Calu3 (cell line): Measurements from ENCODE around the gene BCL3. TPM values are rescaled to one million over a fixed set of nuclear protein-coding genes. Genes with fewer than 3 reads are reported as not detected.

Experiments used
- BruUV-seq: library from RNA; stranded (reverse); fragments of 400-500 nt; replicated peaks from 2 replicates; lab custom pipeline; 2021; lab: Mats Ljungman, UMichigan
- CTCF ChIA-PET: fragments of 300-600 bp; sonication (Branson Sonifier 250); formaldehyde crosslinking; loops from one replicate; lab custom pipeline; 2022; ENCODE audit warnings: antibody characterized with exemption; lab: Charles Lee
- DNase-seq: peaks from one replicate; pipeline ENCODE4 v3.0.0; 2022
- H3K27ac Mint-ChIP-seq: one replicate; pipeline ENCODE4 v1.8.0; 2022; ENCODE audit warnings: mixed read lengths; ENCODE audit not compliant: unreplicated experiment
- H3K27me3 Mint-ChIP-seq: one replicate; pipeline ENCODE4 v1.8.0; 2022; ENCODE audit warnings: mixed read lengths; ENCODE audit not compliant: unreplicated experiment
- H3K36me3 Mint-ChIP-seq: one replicate; pipeline ENCODE4 v1.8.0; 2022; ENCODE audit warnings: mild to moderate bottlenecking, moderate library complexity, mixed read lengths; ENCODE audit not compliant: insufficient read depth, unreplicated experiment
- H3K4me1 Mint-ChIP-seq: one replicate; pipeline ENCODE4 v1.8.0; 2022; ENCODE audit warnings: mild to moderate bottlenecking, low read depth, mixed read lengths; ENCODE audit not compliant: unreplicated experiment
- H3K4me3 Mint-ChIP-seq: one replicate; pipeline ENCODE4 v1.8.0; 2022; ENCODE audit warnings: mild to moderate bottlenecking, low read depth, moderate library complexity, mixed read lengths; ENCODE audit not compliant: unreplicated experiment
- H3K9me3 Mint-ChIP-seq: one replicate; pipeline ENCODE4 v1.8.0; 2022; ENCODE audit warnings: low read depth, mixed read lengths; ENCODE audit not compliant: unreplicated experiment
- intact Hi-C: fragments of 100-400 bp; cut with micrococcal nuclease; formaldehyde crosslinking; loops from one replicate; pipeline ENCODE4 v1.10.0; 2022; ENCODE audit not compliant: unreplicated experiment
- total RNA-seq: library from RNA; stranded (reverse); gene quantifications from 2 replicates; pipeline ENCODE4 v1.2.3, GENCODE V29; 2022
- TF ChIP-seq, protein P1 (sequence below): fragments of 200-600 bp; IDR thresholded peaks from one replicate; pipeline ENCODE4 v1.8.0; 2022; ENCODE audit warnings: antibody characterized with exemption; ENCODE audit not compliant: unreplicated experiment

The BCL3 gene
- total RNA-seq, 1 experiment from 2014 or later = 37.7 TPM

GRCh38 chr19:44754750-44755080 is 6.2 kb downstream of the BCL3 start:
- TF ChIP-seq, protein P1, sequence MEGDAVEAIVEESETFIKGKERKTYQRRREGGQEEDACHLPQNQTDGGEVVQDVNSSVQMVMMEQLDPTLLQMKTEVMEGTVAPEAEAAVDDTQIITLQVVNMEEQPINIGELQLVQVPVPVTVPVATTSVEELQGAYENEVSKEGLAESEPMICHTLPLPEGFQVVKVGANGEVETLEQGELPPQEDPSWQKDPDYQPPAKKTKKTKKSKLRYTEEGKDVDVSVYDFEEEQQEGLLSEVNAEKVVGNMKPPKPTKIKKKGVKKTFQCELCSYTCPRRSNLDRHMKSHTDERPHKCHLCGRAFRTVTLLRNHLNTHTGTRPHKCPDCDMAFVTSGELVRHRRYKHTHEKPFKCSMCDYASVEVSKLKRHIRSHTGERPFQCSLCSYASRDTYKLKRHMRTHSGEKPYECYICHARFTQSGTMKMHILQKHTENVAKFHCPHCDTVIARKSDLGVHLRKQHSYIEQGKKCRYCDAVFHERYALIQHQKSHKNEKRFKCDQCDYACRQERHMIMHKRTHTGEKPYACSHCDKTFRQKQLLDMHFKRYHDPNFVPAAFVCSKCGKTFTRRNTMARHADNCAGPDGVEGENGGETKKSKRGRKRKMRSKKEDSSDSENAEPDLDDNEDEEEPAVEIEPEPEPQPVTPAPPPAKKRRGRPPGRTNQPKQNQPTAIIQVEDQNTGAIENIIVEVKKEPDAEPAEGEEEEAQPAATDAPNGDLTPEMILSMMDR = no peak
- CTCF ChIA-PET = interaction anchor here (2.2 to 3.1 kb wide), 2 partner anchors 16 to 30 kb away, joined by 20 to 26 read pairs; no protein-coding TSS in a partner anchor
- Mint-ChIP-seq H3K36me3 (peaks cover 88% of the 10 kb centered on the region), H3K4me3 (peak overlapping the region; percentile 67), H3K27ac (peak overlapping the region; percentile 93), H3K4me1 (peaks cover 54% of the 10 kb centered on the region), H3K27me3 (no peaks in the 10 kb centered on the region), H3K9me3 (no peaks in the 10 kb centered on the region)
- no peak for DNase-seq
- BruUV-seq = no TSS peak
- intact Hi-C loops = no loop called here

DNA sequence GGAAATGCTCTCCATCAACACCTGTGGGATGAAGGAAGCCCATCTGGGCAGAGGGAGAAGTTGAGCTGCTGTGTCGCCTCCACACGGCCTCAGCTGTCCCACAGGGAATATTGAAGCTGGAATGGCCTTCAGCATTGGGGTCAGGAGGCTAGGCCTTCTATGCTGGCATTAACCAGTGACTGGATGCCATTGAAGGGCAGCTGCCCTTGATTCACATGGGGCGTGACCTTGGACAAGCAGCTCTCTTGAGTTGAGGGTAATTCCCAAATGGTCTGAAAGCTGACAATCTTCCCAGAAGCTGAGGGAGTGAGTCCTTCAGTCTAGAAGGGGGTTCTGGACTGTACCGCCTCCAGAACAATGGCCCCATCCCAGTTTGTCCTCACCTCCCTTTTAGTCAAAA is 6.7 kb downstream of the BCL3 start:
- no peaks in the 10 kb centered on the region for H3K9me3 Mint-ChIP-seq
- H3K27me3 Mint-ChIP-seq = no peaks in the 10 kb centered on the region
- BruUV-seq = no TSS peak
- H3K36me3 Mint-ChIP-seq = peaks cover 88% of the 10 kb centered on the region
- peak overlapping the region; percentile 93 for H3K27ac Mint-ChIP-seq
- DNase-seq = no peak
- H3K4me1 Mint-ChIP-seq = peaks cover 49% of the 10 kb centered on the region
- intact Hi-C loops = no loop called here
- peak overlapping the region; percentile 67 for H3K4me3 Mint-ChIP-seq
- CTCF ChIA-PET = interaction anchor here (3.1 kb wide), 1 partner anchor 31 kb away, joined by 26 read pairs; no protein-coding TSS in a partner anchor
- TF ChIP-seq, protein P1 = no peak

DNA sequence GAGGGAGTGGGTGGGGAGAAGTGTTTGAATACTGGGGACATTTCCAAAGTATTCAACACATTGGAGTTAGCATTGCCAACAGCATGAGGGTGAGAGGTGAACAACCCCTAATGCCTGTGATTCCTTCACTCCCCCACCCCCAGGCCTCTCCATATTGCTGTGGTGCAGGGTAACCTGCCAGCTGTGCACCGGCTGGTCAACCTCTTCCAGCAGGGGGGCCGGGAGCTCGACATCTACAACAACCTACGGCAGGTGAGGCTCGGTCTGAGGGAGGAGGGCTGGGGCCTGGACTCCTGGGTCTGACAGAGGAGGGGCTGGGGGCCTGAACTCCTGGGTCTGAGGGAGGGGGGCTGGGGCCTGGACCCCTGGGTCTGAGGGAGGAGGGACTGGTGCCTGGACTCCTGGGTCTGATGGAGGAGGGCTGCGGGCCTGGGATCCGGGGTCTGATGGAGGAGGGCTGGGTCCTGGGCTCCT is 7.6 kb downstream of the BCL3 start:
- Mint-ChIP-seq H3K4me3 (no peak overlapping the region), H3K9me3 (no peaks in the 10 kb centered on the region), H3K27me3 (no peaks in the 10 kb centered on the region), H3K36me3 (peaks cover 85% of the 10 kb centered on the region), H3K4me1 (peaks cover 40% of the 10 kb centered on the region), H3K27ac (no peak overlapping the region)
- no peak for DNase-seq
- no TSS peak for BruUV-seq
- CTCF ChIA-PET = no interaction called here
- intact Hi-C loops = no loop called here
- TF ChIP-seq, protein P1 = no peak

DNA sequence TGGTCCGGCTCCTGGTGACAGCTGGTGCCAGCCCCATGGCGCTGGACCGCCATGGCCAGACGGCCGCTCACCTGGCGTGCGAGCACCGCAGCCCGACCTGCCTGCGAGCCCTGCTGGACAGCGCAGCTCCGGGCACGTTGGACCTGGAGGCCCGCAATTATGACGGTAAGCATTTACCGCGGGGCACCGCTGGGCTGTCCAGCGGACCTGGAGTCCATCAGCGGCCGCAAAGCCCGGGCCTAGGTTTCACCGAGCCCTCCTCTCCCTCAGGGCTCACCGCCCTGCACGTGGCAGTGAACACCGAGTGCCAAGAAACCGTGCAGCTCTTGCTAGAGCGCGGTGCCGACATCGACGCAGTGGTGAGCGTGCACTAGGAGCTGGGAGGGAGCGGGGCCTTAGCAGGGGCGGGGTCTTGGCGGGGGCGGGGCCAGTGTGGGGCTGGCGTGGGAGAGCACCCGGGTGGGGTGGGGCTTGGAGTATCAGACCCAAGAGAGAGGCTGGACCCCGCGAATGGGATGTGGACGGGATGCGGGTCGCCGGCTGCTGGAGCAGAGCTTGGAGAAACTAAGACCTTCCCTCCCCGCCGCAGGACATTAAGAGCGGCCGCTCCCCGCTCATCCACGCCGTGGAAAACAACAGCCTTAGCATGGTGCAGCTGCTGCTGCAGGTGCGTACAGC is 8.7 kb downstream of the BCL3 start:
- TF ChIP-seq, protein P1 = no peak
- H3K9me3 Mint-ChIP-seq = no peaks in the 10 kb centered on the region
- peaks cover 36% of the 10 kb centered on the region for H3K4me1 Mint-ChIP-seq
- no TSS peak for BruUV-seq
- H3K27me3 Mint-ChIP-seq = no peaks in the 10 kb centered on the region
- peaks cover 75% of the 10 kb centered on the region for H3K36me3 Mint-ChIP-seq
- intact Hi-C loops = no loop called here
- H3K27ac Mint-ChIP-seq = no peak overlapping the region
- no peak overlapping the region for H3K4me3 Mint-ChIP-seq
- CTCF ChIA-PET = interaction anchor here (0.5 to 0.6 kb wide), 2 partner anchors 32 to 39 kb away, joined by 3 to 4 read pairs; no protein-coding TSS in a partner anchor
- no peak for DNase-seq
